SK-N-SH treated with all-trans-retinoic acid at 6 μM for 48 hours (cell line): Measurements from ENCODE around the gene RBMS3.

Source experiments
- ATAC-seq: fragments of 200-7000 bp; cut with Tn5 transposase; 3 replicates; pipeline ENCODE4 v1.9.1; 2020; ENCODE audit warnings: mild to moderate bottlenecking, moderate library complexity
- ARNTL ChIP-seq: fragments of 450-650 bp; formaldehyde crosslinking; IDR thresholded peaks from 2 replicates; pipeline ENCODE4 v1.5.0; 2020; ENCODE audit warnings: low read depth, mild to moderate bottlenecking, moderate library complexity, borderline replicate concordance
- BACH2 ChIP-seq: fragments of 250-450 bp; sonication (Bioruptor Pico); IDR thresholded peaks from 2 replicates; pipeline ENCODE4 v1.9.0; 2021; ENCODE audit warnings: mild to moderate bottlenecking, borderline replicate concordance
- CSDC2 ChIP-seq: fragments of 250-450 bp; sonication (Bioruptor Pico); IDR thresholded peaks from 2 replicates; pipeline ENCODE4 v1.5.0; 2020; ENCODE audit warnings: mild to moderate bottlenecking, moderate library complexity
- ISL1 ChIP-seq: fragments of 250-450 bp; sonication (Bioruptor Pico); IDR thresholded peaks from 2 replicates; pipeline ENCODE4 v2.1.2; 2022; ENCODE audit warnings: mild to moderate bottlenecking, moderate library complexity
- OSR1 ChIP-seq: fragments of 250-450 bp; sonication (Bioruptor Pico); IDR thresholded peaks from 2 replicates; pipeline ENCODE4 v1.8.0; 2022; ENCODE audit warnings: moderate library complexity, mild to moderate bottlenecking, inconsistent platforms
- PPARA ChIP-seq: fragments of 250-450 bp; sonication (Bioruptor Pico); IDR thresholded peaks from 2 replicates; pipeline ENCODE4 v1.5.0; 2020; ENCODE audit warnings: mild to moderate bottlenecking, borderline replicate concordance
- RARB ChIP-seq: fragments of 250-450 bp; sonication (Bioruptor Pico); IDR thresholded peaks from 2 replicates; pipeline ENCODE4 v1.8.0; 2021; ENCODE audit warnings: mild to moderate bottlenecking, moderate library complexity
- TCF4 ChIP-seq: fragments of 250-450 bp; sonication (Bioruptor Pico); IDR thresholded peaks from 2 replicates; pipeline ENCODE4 v1.8.0; 2021; ENCODE audit warnings: mild to moderate bottlenecking, moderate library complexity, borderline replicate concordance
- TOX ChIP-seq: fragments of 250-450 bp; sonication (Bioruptor Pico); IDR thresholded peaks from 2 replicates; pipeline ENCODE4 v1.8.0; 2021; ENCODE audit warnings: mild to moderate bottlenecking, moderate library complexity, borderline replicate concordance
- ZC3H10 ChIP-seq: fragments of 250-450 bp; sonication (Bioruptor Pico); IDR thresholded peaks from 2 replicates; pipeline ENCODE4 v1.5.1; 2021; ENCODE audit warnings: mild to moderate bottlenecking, moderate library complexity
- ZFP3 ChIP-seq: fragments of 250-450 bp; sonication (Bioruptor Pico); IDR thresholded peaks from 2 replicates; pipeline ENCODE4 v1.5.0; 2020; ENCODE audit warnings: mild to moderate bottlenecking, moderate library complexity
- ZFP30 ChIP-seq: fragments of 450-650 bp; formaldehyde crosslinking; IDR thresholded peaks from 2 replicates; pipeline ENCODE4 v1.5.0; 2022; ENCODE audit warnings: mild to moderate bottlenecking, moderate library complexity
- ZNF565 ChIP-seq: fragments of 450-650 bp; formaldehyde crosslinking; conservative IDR thresholded peaks from 2 replicates; pipeline ENCODE4 v1.5.0; 2020; ENCODE audit warnings: low read depth, mild to moderate bottlenecking, moderate library complexity
- TF ChIP-seq, protein P1 (sequence below): fragments of 250-450 bp; sonication (Bioruptor Pico); IDR thresholded peaks from 2 replicates; pipeline ENCODE4 v1.5.1; 2020; ENCODE audit warnings: low read depth, mild to moderate bottlenecking, moderate library complexity
- TF ChIP-seq, protein P2 (sequence below): fragments of 250-450 bp; sonication (Bioruptor Pico); IDR thresholded peaks from 2 replicates; pipeline ENCODE4 v1.5.1; 2021; ENCODE audit warnings: mild to moderate bottlenecking, moderate library complexity
- TF ChIP-seq, protein P3 (sequence below): fragments of 250-450 bp; sonication (Bioruptor Pico); IDR thresholded peaks from 2 replicates; pipeline ENCODE4 v1.8.0; 2021; ENCODE audit warnings: low read depth, mild to moderate bottlenecking, moderate library complexity, borderline replicate concordance
- TF ChIP-seq, protein P4 (sequence below): fragments of 250-450 bp; sonication (Bioruptor Pico); IDR thresholded peaks from 2 replicates; pipeline ENCODE4 v1.8.0; 2020; ENCODE audit warnings: mild to moderate bottlenecking, moderate library complexity, borderline replicate concordance
- TF ChIP-seq, protein P5 (sequence below): fragments of 250-450 bp; sonication (Bioruptor Pico); IDR thresholded peaks from 2 replicates; pipeline ENCODE4 v1.5.0; 2020; ENCODE audit warnings: mild to moderate bottlenecking, moderate library complexity

The RBMS3 gene

DNA sequence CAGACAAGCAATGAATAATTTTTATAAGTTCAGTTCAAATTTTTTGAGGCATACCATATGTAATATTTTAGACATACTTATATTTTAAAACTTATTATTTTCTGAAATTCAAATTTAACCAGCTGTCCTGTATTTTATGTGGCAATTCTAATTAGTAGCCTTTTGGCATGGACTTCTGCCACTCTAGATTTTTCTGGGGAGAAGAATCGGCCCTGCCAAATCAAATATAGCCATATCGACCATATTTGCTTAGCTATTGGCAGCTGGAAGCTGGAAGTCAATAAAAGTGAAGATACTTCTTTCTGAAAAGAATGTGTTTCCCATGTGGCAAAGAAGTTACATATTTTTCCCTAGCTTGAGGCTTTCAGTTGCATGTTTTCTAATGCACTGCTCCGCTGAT, 9.4 kb upstream of the RBMS3 start:
- no peak for ATAC-seq

DNA sequence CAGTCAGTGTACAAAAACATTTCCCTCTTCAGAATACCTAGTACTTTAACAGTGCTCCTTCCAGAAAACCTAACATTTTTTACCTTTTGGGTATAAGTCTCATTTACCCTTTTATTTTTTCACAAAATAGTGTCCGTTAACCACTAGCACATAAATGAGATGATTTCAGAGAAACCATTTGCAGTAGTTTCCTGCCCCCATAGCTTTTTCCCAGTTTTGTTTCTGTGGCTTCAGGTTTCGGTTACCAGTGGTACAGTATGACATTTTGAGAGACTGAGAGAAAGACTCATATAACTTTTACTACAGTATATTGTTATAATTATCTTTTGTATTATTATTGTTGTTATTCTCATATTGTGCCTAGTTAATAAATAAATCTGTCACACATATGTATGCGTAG, 6.2 kb upstream of the RBMS3 start:
- no peak for ATAC-seq
- TF ChIP-seq ZC3H10 (CRISPR knock-in tag): no peak

More for the DNA sequence above, 9.4 kb upstream of the RBMS3 start:
- TF ChIP-seq CSDC2 (CRISPR knock-in tag): no peak
- TF ChIP-seq BACH2 (CRISPR knock-in tag): no peak
- no peak for TF ChIP-seq PPARA (CRISPR knock-in tag)
- no peak for TF ChIP-seq ARNTL
- TF ChIP-seq, protein P1, sequence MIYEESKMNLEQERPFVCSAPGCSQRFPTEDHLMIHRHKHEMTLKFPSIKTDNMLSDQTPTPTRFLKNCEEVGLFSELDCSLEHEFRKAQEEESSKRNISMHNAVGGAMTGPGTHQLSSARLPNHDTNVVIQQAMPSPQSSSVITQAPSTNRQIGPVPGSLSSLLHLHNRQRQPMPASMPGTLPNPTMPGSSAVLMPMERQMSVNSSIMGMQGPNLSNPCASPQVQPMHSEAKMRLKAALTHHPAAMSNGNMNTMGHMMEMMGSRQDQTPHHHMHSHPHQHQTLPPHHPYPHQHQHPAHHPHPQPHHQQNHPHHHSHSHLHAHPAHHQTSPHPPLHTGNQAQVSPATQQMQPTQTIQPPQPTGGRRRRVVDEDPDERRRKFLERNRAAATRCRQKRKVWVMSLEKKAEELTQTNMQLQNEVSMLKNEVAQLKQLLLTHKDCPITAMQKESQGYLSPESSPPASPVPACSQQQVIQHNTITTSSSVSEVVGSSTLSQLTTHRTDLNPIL (CRISPR knock-in tag): no peak
- TF ChIP-seq TOX: no peak
- no peak for TF ChIP-seq RARB (CRISPR knock-in tag)

DNA sequence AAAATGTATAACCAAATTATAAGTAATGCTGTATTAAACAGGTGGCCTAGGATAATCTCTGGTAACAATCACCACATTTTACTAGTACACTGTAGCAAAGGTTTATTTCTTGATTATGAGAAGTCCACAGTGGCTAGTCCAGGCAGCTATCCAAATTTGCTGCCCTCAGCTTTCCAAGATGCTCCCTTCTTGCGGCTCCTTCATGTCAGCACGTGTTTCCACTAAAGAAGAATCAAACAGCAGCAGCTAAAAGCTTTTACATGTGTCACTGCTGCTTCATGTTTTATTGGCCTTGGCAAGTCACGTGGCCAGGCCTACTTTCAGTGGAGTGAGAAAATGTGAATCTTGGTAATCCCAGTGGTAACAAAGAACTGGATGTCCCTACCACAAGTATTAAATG, 5.6 kb upstream of the RBMS3 start:
- ATAC-seq: peak; percentile 52
- TF ChIP-seq OSR1 (CRISPR knock-in tag) (no peak), BACH2 (CRISPR knock-in tag) (no peak), TCF4 (CRISPR knock-in tag) (no peak), ZFP3 (no peak), ZFP30 (no peak), ISL1 (peak; percentile 30; the same call in 1 of the 2 replicates)
- TF ChIP-seq, protein P2, sequence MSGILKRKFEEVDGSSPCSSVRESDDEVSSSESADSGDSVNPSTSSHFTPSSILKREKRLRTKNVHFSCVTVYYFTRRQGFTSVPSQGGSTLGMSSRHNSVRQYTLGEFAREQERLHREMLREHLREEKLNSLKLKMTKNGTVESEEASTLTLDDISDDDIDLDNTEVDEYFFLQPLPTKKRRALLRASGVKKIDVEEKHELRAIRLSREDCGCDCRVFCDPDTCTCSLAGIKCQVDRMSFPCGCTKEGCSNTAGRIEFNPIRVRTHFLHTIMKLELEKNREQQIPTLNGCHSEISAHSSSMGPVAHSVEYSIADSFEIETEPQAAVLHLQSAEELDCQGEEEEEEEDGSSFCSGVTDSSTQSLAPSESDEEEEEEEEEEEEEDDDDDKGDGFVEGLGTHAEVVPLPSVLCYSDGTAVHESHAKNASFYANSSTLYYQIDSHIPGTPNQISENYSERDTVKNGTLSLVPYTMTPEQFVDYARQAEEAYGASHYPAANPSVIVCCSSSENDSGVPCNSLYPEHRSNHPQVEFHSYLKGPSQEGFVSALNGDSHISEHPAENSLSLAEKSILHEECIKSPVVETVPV (CRISPR knock-in tag): no peak
- TF ChIP-seq, protein P3, sequence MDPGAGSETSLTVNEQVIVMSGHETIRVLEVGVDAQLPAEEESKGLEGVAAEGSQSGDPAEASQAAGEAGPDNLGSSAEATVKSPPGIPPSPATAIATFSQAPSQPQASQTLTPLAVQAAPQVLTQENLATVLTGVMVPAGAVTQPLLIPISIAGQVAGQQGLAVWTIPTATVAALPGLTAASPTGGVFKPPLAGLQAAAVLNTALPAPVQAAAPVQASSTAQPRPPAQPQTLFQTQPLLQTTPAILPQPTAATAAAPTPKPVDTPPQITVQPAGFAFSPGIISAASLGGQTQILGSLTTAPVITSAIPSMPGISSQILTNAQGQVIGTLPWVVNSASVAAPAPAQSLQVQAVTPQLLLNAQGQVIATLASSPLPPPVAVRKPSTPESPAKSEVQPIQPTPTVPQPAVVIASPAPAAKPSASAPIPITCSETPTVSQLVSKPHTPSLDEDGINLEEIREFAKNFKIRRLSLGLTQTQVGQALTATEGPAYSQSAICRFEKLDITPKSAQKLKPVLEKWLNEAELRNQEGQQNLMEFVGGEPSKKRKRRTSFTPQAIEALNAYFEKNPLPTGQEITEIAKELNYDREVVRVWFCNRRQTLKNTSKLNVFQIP (CRISPR knock-in tag): no peak
- TF ChIP-seq, protein P4, sequence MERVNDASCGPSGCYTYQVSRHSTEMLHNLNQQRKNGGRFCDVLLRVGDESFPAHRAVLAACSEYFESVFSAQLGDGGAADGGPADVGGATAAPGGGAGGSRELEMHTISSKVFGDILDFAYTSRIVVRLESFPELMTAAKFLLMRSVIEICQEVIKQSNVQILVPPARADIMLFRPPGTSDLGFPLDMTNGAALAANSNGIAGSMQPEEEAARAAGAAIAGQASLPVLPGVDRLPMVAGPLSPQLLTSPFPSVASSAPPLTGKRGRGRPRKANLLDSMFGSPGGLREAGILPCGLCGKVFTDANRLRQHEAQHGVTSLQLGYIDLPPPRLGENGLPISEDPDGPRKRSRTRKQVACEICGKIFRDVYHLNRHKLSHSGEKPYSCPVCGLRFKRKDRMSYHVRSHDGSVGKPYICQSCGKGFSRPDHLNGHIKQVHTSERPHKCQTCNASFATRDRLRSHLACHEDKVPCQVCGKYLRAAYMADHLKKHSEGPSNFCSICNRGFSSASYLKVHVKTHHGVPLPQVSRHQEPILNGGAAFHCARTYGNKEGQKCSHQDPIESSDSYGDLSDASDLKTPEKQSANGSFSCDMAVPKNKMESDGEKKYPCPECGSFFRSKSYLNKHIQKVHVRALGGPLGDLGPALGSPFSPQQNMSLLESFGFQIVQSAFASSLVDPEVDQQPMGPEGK (CRISPR knock-in tag): no peak

DNA sequence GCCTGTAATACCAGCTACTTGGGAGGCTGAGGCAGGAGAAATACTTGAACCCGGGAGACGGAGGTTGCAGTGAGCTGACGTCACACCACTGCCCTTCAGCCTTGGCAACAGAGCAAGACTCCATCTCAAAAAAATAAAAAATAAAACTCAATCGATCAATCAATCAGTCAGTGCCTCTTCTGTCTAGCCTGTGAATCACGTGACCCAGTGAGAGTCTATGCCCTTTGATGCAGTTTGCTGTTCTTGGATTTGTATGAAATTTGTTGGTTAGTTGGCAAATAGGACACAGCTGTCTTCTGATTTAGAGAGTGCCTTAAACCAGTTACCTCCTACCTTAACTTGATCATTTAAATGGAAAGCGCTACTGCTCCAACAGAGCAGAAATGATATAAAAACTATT, 3.6 kb upstream of the RBMS3 start:
- TF ChIP-seq, protein P1 (CRISPR knock-in tag): no peak
- TF ChIP-seq, protein P2 (CRISPR knock-in tag): no peak
- no peak for TF ChIP-seq RARB (CRISPR knock-in tag)
- no peak for TF ChIP-seq ZNF565 (CRISPR knock-in tag)
- TF ChIP-seq ARNTL: no peak
- TF ChIP-seq CSDC2 (CRISPR knock-in tag): no peak
- TF ChIP-seq PPARA (CRISPR knock-in tag): no peak
- no peak for ATAC-seq

DNA sequence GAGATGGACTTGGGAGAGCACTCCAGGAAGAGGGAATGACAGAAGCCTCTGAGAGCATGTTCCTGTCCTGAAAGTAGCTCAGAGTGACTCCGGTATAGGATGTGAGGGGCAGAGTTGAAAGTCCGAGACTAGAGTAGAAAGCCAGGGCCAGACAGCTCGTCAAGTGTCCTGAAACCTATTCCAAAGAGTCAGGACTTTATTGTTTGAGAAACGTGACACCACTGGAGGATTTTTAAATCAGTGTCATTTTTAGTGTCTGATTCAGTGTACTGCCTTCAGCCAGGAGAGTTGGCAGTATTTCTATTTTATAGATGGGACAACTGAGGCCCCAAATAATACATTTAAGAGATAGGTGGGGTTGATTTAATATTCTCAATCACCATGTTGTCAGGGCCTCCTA, 1.6 kb upstream of the RBMS3 start:
- TF ChIP-seq, protein P4 (CRISPR knock-in tag): no peak
- TF ChIP-seq RARB (CRISPR knock-in tag) (no peak), ZNF565 (CRISPR knock-in tag) (no peak)
- TF ChIP-seq, protein P5, sequence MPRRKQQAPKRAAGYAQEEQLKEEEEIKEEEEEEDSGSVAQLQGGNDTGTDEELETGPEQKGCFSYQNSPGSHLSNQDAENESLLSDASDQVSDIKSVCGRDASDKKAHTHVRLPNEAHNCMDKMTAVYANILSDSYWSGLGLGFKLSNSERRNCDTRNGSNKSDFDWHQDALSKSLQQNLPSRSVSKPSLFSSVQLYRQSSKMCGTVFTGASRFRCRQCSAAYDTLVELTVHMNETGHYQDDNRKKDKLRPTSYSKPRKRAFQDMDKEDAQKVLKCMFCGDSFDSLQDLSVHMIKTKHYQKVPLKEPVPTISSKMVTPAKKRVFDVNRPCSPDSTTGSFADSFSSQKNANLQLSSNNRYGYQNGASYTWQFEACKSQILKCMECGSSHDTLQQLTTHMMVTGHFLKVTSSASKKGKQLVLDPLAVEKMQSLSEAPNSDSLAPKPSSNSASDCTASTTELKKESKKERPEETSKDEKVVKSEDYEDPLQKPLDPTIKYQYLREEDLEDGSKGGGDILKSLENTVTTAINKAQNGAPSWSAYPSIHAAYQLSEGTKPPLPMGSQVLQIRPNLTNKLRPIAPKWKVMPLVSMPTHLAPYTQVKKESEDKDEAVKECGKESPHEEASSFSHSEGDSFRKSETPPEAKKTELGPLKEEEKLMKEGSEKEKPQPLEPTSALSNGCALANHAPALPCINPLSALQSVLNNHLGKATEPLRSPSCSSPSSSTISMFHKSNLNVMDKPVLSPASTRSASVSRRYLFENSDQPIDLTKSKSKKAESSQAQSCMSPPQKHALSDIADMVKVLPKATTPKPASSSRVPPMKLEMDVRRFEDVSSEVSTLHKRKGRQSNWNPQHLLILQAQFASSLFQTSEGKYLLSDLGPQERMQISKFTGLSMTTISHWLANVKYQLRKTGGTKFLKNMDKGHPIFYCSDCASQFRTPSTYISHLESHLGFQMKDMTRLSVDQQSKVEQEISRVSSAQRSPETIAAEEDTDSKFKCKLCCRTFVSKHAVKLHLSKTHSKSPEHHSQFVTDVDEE (CRISPR knock-in tag): no peak
- no peak for ATAC-seq
